Ishikawa (cell line): ENCODE results near the gene HEATR9.

Experiments used
- CEBPB ChIP-seq: IDR thresholded peaks from 2 replicates; pipeline ENCODE4 v1.6.1; 2012
- CREB1 ChIP-seq: IDR thresholded peaks from 2 replicates; pipeline ENCODE4 v1.6.1; 2012; ENCODE audit warnings: low read depth
- EGR1 ChIP-seq: IDR thresholded peaks from 2 replicates; pipeline ENCODE4 v1.6.1; 2012
- EP300 ChIP-seq: IDR thresholded peaks from 2 replicates; pipeline ENCODE4 v1.6.1; 2012; ENCODE audit warnings: borderline replicate concordance
- FOXM1 ChIP-seq: IDR thresholded peaks from 2 replicates; pipeline ENCODE4 v1.6.1; 2012; ENCODE audit warnings: low read depth, borderline replicate concordance
- NFIC ChIP-seq: IDR thresholded peaks from 2 replicates; pipeline ENCODE4 v1.6.1; 2012
- RAD21 ChIP-seq: IDR thresholded peaks from 2 replicates; pipeline ENCODE4 v1.6.1; 2012; ENCODE audit warnings: low read depth
- TAF1 ChIP-seq: IDR thresholded peaks from 2 replicates; pipeline ENCODE4 v1.6.1; 2012; ENCODE audit warnings: low read depth, mild to moderate bottlenecking
- TCF12 ChIP-seq: IDR thresholded peaks from 2 replicates; pipeline ENCODE4 v1.6.1; 2012; ENCODE audit warnings: low read depth
- TEAD4 ChIP-seq: IDR thresholded peaks from 2 replicates; pipeline ENCODE4 v1.6.1; 2012
- YY1 ChIP-seq: IDR thresholded peaks from 2 replicates; pipeline ENCODE4 v1.6.1; 2012; ENCODE audit warnings: low read depth
- ZBTB7A ChIP-seq: IDR thresholded peaks from 2 replicates; pipeline ENCODE4 v1.6.1; 2012; ENCODE audit warnings: low read depth
- TF ChIP-seq, protein P1 (sequence below): IDR thresholded peaks from 2 replicates; pipeline ENCODE4 v1.6.1; 2012
- TF ChIP-seq, protein P2 (sequence below): IDR thresholded peaks from 2 replicates; pipeline ENCODE4 v1.6.1; 2012
- TF ChIP-seq, protein P3 (sequence below): IDR thresholded peaks from 2 replicates; pipeline ENCODE4 v1.6.1; 2012; ENCODE audit warnings: low read depth, mild to moderate bottlenecking

Gene HEATR9

DNA sequence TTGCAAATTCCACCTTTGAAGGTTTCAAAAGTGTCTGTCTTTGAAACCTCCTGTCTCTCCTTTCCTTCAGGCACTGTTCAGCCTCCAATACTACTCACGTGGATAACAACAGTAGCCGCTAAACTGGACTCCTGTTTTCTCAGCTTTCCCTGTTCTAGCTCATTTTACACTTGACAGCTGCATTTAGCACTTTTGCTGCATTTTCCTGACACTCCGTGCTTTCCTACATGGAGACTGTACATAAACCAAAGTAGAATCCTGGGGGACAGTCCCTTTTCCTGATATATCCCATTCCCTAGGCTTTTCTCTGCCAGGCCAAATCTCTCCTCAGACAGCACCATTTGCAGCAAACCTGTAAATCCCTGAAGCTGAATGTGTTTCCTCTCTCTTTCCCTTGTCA is 7.8 kb upstream of the HEATR9 start:
- TF ChIP-seq, protein P1, sequence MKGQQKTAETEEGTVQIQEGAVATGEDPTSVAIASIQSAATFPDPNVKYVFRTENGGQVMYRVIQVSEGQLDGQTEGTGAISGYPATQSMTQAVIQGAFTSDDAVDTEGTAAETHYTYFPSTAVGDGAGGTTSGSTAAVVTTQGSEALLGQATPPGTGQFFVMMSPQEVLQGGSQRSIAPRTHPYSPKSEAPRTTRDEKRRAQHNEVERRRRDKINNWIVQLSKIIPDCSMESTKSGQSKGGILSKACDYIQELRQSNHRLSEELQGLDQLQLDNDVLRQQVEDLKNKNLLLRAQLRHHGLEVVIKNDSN, result no peak
- TF ChIP-seq NFIC (no peak), EP300 (no peak), TEAD4 (no peak), EGR1 (no peak), CREB1 (no peak), TCF12 (no peak), ZBTB7A (no peak), RAD21 (no peak), FOXM1 (no peak)
- TF ChIP-seq, protein P2, sequence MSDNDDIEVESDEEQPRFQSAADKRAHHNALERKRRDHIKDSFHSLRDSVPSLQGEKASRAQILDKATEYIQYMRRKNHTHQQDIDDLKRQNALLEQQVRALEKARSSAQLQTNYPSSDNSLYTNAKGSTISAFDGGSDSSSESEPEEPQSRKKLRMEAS, result no peak
- TF ChIP-seq, protein P3, sequence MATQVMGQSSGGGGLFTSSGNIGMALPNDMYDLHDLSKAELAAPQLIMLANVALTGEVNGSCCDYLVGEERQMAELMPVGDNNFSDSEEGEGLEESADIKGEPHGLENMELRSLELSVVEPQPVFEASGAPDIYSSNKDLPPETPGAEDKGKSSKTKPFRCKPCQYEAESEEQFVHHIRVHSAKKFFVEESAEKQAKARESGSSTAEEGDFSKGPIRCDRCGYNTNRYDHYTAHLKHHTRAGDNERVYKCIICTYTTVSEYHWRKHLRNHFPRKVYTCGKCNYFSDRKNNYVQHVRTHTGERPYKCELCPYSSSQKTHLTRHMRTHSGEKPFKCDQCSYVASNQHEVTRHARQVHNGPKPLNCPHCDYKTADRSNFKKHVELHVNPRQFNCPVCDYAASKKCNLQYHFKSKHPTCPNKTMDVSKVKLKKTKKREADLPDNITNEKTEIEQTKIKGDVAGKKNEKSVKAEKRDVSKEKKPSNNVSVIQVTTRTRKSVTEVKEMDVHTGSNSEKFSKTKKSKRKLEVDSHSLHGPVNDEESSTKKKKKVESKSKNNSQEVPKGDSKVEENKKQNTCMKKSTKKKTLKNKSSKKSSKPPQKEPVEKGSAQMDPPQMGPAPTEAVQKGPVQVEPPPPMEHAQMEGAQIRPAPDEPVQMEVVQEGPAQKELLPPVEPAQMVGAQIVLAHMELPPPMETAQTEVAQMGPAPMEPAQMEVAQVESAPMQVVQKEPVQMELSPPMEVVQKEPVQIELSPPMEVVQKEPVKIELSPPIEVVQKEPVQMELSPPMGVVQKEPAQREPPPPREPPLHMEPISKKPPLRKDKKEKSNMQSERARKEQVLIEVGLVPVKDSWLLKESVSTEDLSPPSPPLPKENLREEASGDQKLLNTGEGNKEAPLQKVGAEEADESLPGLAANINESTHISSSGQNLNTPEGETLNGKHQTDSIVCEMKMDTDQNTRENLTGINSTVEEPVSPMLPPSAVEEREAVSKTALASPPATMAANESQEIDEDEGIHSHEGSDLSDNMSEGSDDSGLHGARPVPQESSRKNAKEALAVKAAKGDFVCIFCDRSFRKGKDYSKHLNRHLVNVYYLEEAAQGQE, result no peak

DNA sequence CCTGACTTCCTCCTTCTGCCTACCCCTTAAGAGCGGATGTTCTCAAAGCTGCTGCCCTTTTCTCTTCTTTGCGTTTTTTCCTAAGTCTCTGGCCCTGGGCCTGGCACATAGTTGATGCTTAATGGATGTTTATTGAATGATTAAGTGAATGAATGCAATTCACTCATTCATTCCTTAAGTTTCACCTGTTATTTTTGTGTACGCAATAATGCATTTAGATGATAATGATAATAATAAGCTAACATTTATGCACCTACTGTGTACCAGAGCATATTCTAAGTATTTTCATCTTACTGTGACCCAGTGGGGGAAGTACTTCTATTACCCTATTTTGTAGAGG is 7.1 kb upstream of the HEATR9 start:
- TF ChIP-seq, protein P2, result no peak
- TF ChIP-seq TAF1, result no peak
- TF ChIP-seq, protein P3, result no peak
- TF ChIP-seq CEBPB, result no peak
- TF ChIP-seq EGR1, result no peak
- no peak for TF ChIP-seq EP300

DNA sequence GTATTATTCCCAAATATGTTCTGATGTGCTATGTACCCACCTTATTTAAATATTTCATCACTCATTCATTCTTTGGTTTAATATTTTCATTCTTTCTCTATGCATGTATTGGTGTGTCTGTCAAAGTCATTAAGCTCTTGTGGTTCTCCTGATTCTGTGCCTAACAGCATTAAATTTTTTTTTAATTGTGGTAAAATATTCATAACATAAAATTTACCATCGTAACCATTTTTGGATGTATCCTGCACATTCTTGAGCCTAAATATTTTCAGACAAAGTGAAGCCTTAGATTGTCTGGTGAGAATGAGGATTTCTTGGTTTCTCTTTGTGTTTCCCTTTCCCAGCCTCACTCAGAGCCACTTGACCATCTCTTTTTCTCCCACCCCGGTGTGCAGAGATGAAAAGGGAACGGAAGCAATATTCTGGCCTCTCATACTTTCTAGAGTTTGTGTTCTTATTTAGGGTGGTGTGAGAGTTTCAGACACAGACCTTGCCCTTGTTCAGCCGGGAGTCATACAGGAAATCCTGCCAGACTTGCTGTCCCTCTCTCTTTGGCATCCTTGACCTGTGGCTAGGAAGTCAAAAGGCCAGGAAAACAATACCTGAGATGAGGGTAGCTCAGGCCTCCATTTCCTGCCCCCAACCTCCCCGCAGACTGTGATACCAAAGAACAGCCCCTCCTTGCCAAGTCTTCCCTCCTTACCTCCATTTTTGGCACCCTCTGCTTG is 6.5 kb upstream of the HEATR9 start:
- TF ChIP-seq YY1 (no peak), RAD21 (no peak), EGR1 (no peak), TEAD4 (no peak), NFIC (no peak)

DNA sequence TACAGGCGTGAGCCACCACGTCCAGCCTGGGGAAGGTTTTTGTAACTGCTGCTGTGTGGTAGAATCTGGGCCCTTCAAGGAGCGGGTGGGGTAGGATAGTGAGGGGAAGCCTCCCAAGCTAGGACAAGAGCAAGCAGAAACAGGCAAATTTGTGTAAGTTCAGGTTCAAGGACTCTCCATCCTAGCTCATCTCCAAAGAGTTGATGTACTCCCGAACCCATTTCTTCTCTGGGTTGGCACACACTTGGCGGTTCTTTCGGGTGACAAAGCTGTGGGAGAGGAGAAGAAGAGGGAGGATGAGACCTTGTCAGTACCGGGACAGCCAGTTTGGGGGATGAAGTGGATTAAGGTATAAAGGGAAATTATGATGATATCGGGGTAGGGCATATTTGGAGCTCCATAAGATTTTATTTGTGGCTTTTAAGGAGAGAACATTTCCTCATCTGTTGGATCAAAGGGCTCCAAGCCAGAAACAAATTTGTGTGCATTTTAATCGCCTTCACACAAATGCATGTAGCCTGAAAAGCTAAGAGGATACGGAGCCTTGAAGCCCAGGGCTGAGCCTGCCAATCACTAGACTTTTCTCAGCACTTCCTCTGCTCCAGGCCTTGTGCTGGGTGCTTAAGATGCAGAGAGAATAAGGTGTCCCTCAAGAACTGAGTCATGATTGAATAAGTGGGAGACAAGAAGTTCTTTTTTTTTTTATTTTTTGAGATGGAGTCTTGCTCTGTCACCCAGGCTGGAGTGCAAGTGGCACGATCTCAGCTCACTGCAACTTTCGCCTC is 3.7 kb upstream of the HEATR9 start:
- TF ChIP-seq CREB1, result no peak
- TF ChIP-seq, protein P2, result no peak
- no peak for TF ChIP-seq FOXM1
- TF ChIP-seq EGR1, result no peak
- TF ChIP-seq YY1, result no peak
- no peak for TF ChIP-seq RAD21
- no peak for TF ChIP-seq TAF1
- TF ChIP-seq TEAD4, result no peak
- TF ChIP-seq EP300, result no peak
- TF ChIP-seq CEBPB, result no peak
- no peak for TF ChIP-seq ZBTB7A
- TF ChIP-seq, protein P1, result no peak
- TF ChIP-seq, protein P3, result no peak
- TF ChIP-seq NFIC, result no peak
- TF ChIP-seq TCF12, result no peak
